ENCODE data around the gene MAP3K1. TPM values are rescaled to one million over a fixed set of nuclear protein-coding genes. Genes with fewer than 3 reads are reported as not detected.

MAP3K1 gene
- total RNA-seq, 1 experiment from 2014 or later: 26.1 TPM

- H3K36me3 ChIP-seq (ENCODE audit: low read depth): peaks cover 39% of the 10 kb centered on the region
- no peaks in the 10 kb centered on the region for H3K79me2 ChIP-seq (ENCODE audit: low read depth)
- no peak overlapping the region for H3K27ac ChIP-seq
- BruUV-seq (replicated peaks): no TSS peak
- H4K20me1 ChIP-seq (ENCODE audit: insufficient read depth): no peaks in the 10 kb centered on the region
- no peaks in the 10 kb centered on the region for H3F3A ChIP-seq (ENCODE audit: insufficient read depth, low read depth)
- DNase-seq: no peak
- H3K9me2 ChIP-seq (ENCODE audit: insufficient read depth): no peaks in the 10 kb centered on the region
- no peak overlapping the region for H2AFZ ChIP-seq
- ChIA-PET POLR2A (ENCODE audit: unreplicated experiment) (no interaction called here), CTCF (no interaction called here)
- H3K4me2 ChIP-seq: no peak overlapping the region
- no peaks in the 10 kb centered on the region for H3K9me3 ChIP-seq (ENCODE audit: insufficient read depth, low read depth)
- intact Hi-C loops (cut with micrococcal nuclease; ENCODE audit: unreplicated experiment): no loop called here
- no peak overlapping the region for H3K4me3 ChIP-seq
- no peaks in the 10 kb centered on the region for H3K4me1 ChIP-seq (replicated peaks; ENCODE audit: insufficient read depth)
- H3K27me3 ChIP-seq (ENCODE audit: insufficient read depth, low read depth): no peaks in the 10 kb centered on the region
- TF ChIP-seq EZH2 (IDR thresholded peaks at IDR 0.05; ENCODE audit: low read depth) (no peak), CTCF (conservative IDR thresholded peaks at IDR 0.05) (no peak)
These were observed 126.6 kb downstream of the MAP3K1 start for GRCh38 chr5:56941981-56942380.

Other genes with a start within 250 kb of the MAP3K1 start
- 6.5 and 7.3 TPM in 2 replicates for gene SETD9, start 94.0 kb downstream of the MAP3K1 start, total RNA-seq (2021)
- gene MIER3, start 136.6 kb downstream of the MAP3K1 start, total RNA-seq (2021): 16.4 and 17.3 TPM in 2 replicates